AG04449 (cell line): ENCODE results near the gene DCAF8.

Experiments used
- CTCF ChIA-PET: fragments of 350-600 bp; formaldehyde crosslinking; extraction: SDS; loops from one replicate; lab custom pipeline; 2021; ENCODE audit warnings: antibody characterized with exemption; lab: Yijun Ruan, JAX
- POLR2A ChIA-PET: fragments of 400-600, 350-600 bp; formaldehyde crosslinking; extraction: SDS; loops from one replicate; lab custom pipeline; 2020; ENCODE audit warnings: antibody characterized with exemption, inconsistent platforms; lab: Yijun Ruan, JAX
- DNase-seq: peaks from one replicate; pipeline ENCODE4 v3.0.0-alpha.2; 2010; ENCODE audit warnings: low read depth, low spot score
- H3K4me3 ChIP-seq: 2 replicates; pipeline ENCODE4 v1.5.1; 2011; ENCODE audit warnings: low read depth, mild to moderate bottlenecking, control low read depth, low read length
- TF ChIP-seq, protein P1 (sequence below): IDR thresholded peaks from one replicate; pipeline ENCODE4 v1.5.1; 2011; ENCODE audit warnings: mild to moderate bottlenecking, moderate library complexity, low read length, control low read depth, inconsistent platforms; ENCODE audit not compliant: insufficient read depth; ENCODE audit errors: missing control alignments

DCAF8 gene

DNA sequence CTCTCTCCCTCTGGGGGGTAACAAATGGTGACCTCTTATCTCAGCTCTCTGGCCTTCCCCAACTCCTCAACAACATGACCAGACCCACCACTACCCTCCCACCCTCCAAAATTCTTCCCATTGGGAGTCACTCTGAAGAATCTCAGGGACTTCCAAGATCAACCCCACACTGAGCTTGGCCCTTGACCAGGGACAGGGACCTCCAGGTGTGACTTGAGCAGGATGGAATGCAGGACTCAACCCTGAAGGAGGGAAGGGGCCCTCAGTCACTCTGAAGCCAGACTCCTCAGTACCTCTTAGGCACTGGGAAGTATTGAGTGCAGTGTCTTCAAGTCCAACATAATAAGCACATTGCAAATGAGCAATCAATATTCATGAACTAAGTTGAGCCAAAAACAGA lies 70.1 kb downstream of the DCAF8 start:
- CTCF ChIA-PET, result interaction anchor here (0.9 to 8.5 kb wide), 19 partner anchors 11 to 185 kb away, joined by 3 to 214 read pairs (median 10); partner anchors contain the start of genes DCAF8 and PEA15
- TF ChIP-seq, protein P1, sequence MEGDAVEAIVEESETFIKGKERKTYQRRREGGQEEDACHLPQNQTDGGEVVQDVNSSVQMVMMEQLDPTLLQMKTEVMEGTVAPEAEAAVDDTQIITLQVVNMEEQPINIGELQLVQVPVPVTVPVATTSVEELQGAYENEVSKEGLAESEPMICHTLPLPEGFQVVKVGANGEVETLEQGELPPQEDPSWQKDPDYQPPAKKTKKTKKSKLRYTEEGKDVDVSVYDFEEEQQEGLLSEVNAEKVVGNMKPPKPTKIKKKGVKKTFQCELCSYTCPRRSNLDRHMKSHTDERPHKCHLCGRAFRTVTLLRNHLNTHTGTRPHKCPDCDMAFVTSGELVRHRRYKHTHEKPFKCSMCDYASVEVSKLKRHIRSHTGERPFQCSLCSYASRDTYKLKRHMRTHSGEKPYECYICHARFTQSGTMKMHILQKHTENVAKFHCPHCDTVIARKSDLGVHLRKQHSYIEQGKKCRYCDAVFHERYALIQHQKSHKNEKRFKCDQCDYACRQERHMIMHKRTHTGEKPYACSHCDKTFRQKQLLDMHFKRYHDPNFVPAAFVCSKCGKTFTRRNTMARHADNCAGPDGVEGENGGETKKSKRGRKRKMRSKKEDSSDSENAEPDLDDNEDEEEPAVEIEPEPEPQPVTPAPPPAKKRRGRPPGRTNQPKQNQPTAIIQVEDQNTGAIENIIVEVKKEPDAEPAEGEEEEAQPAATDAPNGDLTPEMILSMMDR, result no peak

DNA sequence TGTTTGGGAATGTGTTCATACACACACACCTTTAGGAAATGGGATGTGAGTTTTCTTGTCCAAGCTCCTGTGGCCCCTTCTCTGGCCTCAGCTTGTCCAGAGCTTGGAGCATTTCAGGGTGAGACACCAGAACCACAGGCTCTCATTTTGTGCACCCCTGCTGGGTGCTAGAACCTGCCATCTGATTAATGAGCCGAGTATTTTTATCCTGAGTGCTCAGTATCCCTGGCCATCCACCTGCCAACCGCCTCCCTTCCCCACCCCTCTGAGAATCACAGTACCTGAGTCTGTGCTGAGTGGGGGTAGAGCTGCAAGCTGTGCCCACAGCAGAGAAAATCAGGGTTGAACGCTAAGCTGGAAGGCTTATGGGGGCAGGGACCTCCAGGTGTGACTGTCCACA lies 70.6 kb downstream of the DCAF8 start:
- TF ChIP-seq, protein P1, result no peak
- POLR2A ChIA-PET, result no interaction called here
- DNase-seq, result no peak
- CTCF ChIA-PET, result interaction anchor here (0.8 to 8.5 kb wide), 19 partner anchors 10 to 185 kb away, joined by 3 to 214 read pairs (median 4); partner anchors contain the start of gene PEA15
- H3K4me3 ChIP-seq, result no peak overlapping the region

More for the DNA sequence above, 70.1 kb downstream of the DCAF8 start:
- no peak for DNase-seq
- H3K4me3 ChIP-seq, result no peak overlapping the region
- POLR2A ChIA-PET, result interaction anchor here (1.6 kb wide), 1 partner anchor 28 kb away, joined by 10 read pairs; no protein-coding TSS in a partner anchor

GRCh38 chr1:160189649-160190625 lies 72.4 kb downstream of the DCAF8 start, which contains the start of gene CASQ1:
CASQ1 (plus strand) TSS chr1:160190575; CDS start chr1:160190752, 177 bp downstream.
- DNase-seq, result no peak
- POLR2A ChIA-PET, result interaction anchor here (0.6 kb wide), 1 partner anchor 71 kb away, joined by 7 read pairs; no protein-coding TSS in a partner anchor

DNA sequence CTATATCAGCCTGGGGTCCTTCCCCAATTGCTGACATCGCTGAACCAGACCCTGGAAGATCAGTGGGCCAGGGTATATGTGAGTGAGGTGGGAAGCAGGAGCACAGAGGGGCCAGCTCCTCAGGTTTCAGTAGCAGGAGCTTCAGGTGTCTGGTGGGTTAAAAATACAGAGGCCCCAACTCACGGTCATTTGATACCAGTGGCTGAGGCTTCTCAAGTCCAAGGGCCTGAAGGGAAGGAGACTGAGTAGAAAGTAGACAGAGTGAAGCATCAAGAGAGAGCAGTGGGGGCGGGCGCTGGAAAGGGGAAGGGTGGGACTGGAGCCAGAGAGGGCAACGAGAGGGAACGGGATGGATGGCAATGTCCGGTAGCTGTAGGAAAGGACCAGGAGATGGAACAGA lies 74.0 kb downstream of the DCAF8 start:
- no peak overlapping the region for H3K4me3 ChIP-seq
- TF ChIP-seq, protein P1, result no peak
- DNase-seq, result no peak
- ChIA-PET CTCF (interaction anchor here (5.8 to 8.5 kb wide), 4 partner anchors 17 to 103 kb away, joined by 76 to 214 read pairs (median 167); partner anchors contain the start of gene PEA15), POLR2A (no interaction called here)

More at GRCh38 chr1:160189649-160190625, 72.4 kb downstream of the DCAF8 start, which contains the start of gene CASQ1:
- no peak within 1 kb of the TSS for H3K4me3 ChIP-seq
- TF ChIP-seq, protein P1, result no peak
- CTCF ChIA-PET, result interaction anchor here (0.9 to 8.5 kb wide), 14 partner anchors 9 to 187 kb away, joined by 3 to 214 read pairs (median 28); partner anchors contain the start of gene PEA15

DNA sequence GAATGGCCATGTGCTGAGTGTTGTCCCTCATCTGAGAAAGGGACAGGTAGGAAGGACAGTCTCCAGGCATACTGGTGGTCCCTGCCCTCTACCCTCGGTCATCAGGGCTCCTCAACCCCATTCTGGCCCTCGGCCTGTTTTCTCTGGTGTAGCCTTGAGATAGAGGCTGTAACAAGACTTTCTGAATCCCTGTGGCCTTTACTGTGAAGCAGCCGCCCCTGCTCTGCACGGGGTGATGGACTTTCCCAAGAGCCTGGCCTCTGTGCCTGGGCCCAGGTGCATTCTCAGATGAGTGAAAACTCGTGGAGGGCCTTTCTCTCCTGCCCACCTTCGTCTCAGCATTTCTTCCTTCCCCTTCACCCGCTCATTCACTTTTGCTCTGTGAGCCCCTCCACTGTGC lies 74.9 kb downstream of the DCAF8 start:
- no peak overlapping the region for H3K4me3 ChIP-seq
- DNase-seq, result no peak
- TF ChIP-seq, protein P1, result no peak
- CTCF ChIA-PET, result interaction anchor here (1.0 to 8.5 kb wide), 5 partner anchors 8 to 84 kb away, joined by 3 to 214 read pairs (median 5); partner anchors contain the start of gene PEA15
- POLR2A ChIA-PET, result no interaction called here
